GM18909 (cell line): ENCODE measurements around the gene KCNG4.
A peak's percentile ranks its signal among the peaks of the same experiment; 100 is the strongest.

Experiments
- ATAC-seq: cut with Tn5 transposase; IDR thresholded peaks from one replicate; pipeline ENCODE4 v1.9.1; 2021; ENCODE audit warnings: mild to moderate bottlenecking; ENCODE audit not compliant: unreplicated experiment, poor library complexity

KCNG4 gene

GRCh38 chr16:84190731-84191388, 49.0 kb downstream of the KCNG4 start, which contains the start of gene ADAD2:
Gene ADAD2 (plus strand): TSS chr16:84191157. CDS start chr16:84191231, 74 bp downstream.
- ATAC-seq, result no peak

- peak; percentile 96 for ATAC-seq
Measured at GRCh38 chr16:84186685-84187437, 53.0 kb downstream of the KCNG4 start, which contains the start of gene TAF1C. Gene TAF1C (minus strand): TSS chr16:84187057. CDS start chr16:84184988, 2,069 bp downstream.

DNA sequence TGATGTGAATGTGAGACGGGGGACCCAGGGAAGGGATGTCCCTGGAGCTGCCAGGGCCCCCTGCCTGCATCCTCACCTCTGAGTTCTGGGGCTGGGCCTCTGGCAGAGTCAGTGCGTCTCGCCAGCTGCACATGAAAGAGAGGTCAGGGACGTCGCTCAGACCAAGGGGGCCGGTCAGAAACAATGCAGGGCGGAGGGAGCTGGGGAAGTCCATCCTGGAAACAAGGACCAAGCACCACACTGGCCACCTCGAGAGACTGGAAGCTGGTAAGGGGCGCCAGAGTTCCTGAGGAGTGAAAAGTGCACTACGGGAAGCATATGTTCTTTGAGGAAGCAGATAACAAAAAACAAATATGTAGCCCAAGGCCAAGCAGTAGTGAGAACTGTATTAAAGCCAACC, 55.0 kb downstream of the KCNG4 start:
- ATAC-seq, result no peak

- ATAC-seq, result no peak
Measured at GRCh38 chr16:84183911-84184591, 55.8 kb downstream of the KCNG4 start.

- ATAC-seq, result no peak
Measured at GRCh38 chr16:84183572-84183875, 56.3 kb downstream of the KCNG4 start.

DNA sequence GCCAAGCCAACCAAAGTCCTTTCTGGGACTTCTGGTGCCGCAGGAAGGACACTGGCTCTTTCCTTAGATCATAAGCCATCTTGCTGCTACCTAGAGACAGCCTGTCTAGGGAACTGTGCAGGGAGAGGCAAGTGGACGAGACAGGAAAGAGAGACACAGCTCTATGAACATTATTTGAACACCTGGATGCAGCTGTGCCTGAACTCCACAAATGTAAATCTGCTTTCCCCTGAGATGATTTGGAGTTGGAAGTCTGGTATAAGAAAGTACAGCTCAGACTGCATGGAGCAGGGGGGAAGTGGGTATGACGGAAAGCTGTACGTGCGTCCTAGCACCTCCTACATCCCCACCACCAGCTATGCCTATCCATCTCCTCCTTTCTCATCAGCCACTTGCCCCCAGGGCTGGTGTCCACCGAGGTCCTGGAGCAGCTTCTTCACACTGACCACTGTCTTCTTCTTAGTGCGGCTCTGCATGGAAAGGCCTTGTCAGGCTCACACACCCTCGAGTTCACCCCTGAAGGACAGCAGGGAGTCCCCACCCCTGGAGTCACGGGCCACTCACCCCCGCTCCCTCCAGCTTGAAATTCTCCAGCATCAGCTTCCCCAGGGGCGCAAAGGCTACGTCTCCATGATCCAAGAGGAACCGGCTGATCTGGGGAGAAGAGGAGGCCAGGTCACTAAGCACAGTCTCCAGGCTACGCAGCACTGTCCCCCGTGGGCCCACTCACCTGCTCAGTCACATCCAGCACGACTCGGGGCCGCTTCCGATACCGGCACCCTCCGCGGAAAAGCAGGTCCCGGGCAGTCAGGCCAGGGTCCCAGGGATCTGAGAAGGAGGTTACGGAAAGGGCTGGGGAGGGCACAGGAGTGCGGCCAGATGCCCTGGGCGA, 56.9 kb downstream of the KCNG4 start:
- no peak for ATAC-seq

- ATAC-seq, result no peak
Measured at GRCh38 chr16:84182104-84182503, 57.7 kb downstream of the KCNG4 start.

DNA sequence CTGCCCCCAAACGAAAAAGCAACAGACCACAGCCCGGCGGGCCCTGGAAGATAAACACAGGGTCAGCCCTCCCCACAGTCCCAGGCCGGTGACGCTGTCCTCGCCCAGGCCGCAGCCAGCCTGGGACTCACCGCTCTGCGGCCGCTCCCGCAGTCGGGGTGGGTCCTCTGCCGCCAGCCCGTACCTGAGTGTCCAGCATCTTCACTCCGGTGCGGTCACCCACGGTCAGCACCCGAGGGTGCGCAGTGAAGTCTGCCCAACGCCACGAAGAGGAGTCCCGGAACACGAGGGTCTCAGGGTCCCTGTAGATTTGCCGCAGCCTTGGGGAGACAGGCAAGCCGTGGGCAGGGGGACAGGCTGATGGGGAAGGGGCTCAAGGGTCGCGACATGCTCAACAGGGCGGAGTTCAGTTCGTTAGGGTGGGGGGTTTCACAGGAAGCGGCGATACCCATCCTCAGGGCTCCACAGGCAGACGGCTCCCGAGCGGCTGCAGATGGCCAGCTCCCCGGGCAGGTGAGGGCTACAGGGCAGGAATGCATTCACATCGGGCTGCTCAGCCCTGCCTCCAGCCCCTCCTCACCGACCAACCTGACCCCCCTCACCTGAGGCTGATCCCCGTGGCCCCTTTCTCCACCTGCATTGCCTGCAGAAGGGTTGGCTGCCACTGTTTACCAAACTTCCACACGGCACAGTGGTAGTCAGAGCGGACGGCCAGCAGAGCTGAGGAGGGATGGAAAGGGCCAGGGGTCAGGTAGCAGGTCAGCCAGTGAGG, 58.5 kb downstream of the KCNG4 start:
- no peak for ATAC-seq

GRCh38 chr16:84180519-84181140, 59.2 kb downstream of the KCNG4 start:
- ATAC-seq, result no peak

- no peak for ATAC-seq
Measured at GRCh38 chr16:84179612-84180320, 60.0 kb downstream of the KCNG4 start.

DNA sequence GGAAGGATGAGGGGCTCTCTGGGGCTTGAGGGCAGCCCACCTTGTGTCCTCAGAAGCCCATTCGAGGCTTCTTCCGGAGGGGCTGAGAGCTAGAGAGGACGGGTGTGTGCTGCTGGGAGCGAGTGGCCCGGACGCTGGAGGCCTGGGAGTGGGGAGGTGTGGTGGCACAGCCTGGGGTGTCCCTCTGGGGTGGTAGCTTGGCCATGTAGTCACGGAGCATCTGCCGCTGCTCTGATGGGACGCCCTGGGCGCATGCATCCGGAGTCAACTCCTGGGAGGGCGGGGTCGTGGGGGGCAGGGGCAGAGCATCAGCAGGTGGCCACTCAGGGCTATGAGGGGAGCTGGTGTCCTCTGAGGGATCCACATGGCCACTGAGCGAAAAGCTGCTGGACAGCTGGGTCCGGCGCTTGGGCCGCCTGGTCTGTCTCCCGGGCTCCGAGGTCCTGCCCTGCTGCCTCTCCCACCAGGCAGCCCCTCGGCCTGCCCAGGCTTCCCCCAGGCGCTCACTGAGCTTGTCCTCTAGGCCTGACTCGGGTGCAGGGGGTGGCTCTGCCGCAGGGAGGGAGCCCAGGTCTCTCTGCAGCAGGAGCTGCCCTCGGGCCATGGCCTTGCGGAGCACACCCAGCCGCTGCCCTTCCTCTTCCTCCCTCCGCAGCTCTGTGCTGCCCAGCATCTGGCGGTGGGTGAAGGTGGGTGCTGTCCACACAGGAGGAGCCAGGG, 60.8 kb downstream of the KCNG4 start:
- ATAC-seq, result no peak

GRCh38 chr16:84178146-84178765, 61.6 kb downstream of the KCNG4 start:
- ATAC-seq, result no peak

- no peak for ATAC-seq
Measured at GRCh38 chr16:84177741-84178073, 62.1 kb downstream of the KCNG4 start.

DNA sequence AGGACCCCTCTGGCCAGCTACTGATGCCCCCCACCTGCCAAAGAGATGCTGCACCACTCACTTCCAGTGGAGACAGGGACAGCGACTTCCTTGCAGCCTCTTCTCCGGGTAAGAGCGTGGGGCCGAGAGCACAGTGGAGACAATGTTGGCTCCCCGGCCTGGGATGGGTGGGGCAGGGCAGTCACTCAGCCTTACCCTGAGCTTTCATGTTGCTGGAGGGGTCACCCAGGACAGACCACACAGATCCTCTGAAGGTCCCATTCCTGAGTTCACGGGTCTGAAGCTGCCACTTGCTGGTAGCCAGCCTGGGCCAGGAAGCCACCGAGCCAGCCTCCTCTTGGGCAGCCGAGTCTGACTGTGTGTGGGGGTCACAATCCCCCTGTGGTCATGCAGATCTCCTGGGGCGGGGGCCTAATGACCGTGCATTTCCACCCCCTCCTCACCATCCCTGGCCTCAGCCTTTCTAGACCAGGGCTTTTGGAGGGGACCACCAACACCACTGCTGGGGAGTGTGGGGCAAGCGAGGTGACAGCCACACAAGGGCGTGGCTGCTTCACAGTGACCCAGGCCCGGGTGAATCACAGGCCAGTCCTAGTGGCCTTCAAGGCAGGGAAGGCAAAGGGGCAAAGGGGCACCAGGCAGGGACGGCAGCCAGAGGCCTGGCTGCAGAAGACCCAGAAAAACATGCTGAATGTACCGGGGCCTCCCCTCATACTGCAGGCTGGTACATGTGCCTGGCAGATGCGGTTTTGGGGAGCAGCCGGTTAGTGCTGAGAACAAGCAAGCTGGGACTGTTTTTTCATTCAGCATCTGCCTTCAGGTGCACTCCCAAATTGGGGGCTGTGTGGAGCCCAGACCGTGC, 63.4 kb downstream of the KCNG4 start:
- no peak for ATAC-seq

DNA sequence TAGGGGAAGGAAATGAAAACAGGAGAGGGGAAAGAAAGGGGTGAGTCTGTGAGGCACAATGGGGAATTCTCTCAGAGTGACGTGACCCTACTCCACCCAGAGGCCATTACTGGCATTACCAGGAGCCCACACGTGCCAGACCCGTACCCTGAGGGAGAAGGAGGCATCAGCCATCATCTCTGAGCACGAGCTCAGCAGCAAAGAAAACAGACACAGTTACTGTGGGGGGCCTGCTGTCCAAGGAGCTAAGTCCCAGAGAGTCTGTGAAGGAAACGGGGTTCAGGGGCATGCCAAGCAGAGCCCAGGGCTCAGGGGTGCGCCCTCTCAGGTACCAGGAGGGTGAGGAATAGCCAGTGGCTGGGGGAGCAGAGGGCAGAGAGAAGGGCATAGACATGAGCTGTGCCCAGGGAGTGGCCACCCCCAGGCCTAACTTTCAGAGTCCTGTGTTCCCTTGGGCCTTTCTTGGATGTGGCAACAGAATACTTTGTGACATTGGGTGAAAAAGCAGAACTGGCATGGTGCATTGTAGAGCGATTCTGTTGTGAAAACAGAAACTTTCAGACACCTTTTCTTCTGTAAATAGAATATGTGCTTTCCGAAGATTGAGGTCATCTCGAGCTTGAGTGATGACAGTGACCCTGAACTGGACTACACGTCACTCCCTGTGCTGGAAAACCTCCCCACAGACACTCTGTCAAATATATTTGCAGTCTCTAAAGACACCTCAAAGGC, 64.3 kb downstream of the KCNG4 start:
- peak; percentile 88 for ATAC-seq

DNA sequence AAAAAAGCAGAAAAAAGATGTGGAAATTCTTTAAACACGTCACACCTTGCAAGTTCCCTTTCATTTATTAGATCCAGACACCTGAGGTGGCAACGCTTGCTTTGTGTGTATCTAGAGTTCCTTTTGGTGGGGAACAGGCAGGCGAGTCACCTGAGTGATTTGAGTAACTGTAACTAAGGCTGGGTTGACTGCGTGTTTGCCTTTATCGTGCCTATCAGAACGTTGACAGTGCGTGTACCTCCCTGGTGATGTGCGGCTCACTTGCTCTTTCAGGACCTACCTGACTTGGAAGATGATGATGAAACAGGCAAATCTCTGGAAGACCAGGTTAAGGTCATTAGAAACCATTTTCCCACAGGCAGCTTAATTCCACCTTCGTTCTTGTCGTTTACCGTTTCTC, 65.4 kb downstream of the KCNG4 start:
- ATAC-seq, result no peak
